Measurements from ENCODE around the gene CRCP. TPM values are rescaled to one million over a fixed set of nuclear protein-coding genes. Genes with fewer than 3 reads are reported as not detected.

Gene CRCP
- total and polyA plus RNA-seq, 2 of the 13 experiments (the other 11 are each of a cell fraction or from before 2014, with no cell fraction given), result 22.7 to 31.0 TPM

- TF ChIP-seq ZNF33A (CRISPR knock-in tag; IDR thresholded peaks at IDR 0.05; ENCODE audit: borderline replicate concordance) (no peak), TMF1 (CRISPR knock-in tag; IDR thresholded peaks at IDR 0.05; ENCODE audit: low read depth) (no peak), MZF1 (CRISPR knock-in tag; IDR thresholded peaks at IDR 0.05; ENCODE audit: borderline replicate concordance) (no peak), AKNA (CRISPR knock-in tag; IDR thresholded peaks at IDR 0.05; ENCODE audit: borderline replicate concordance) (no peak; the same call in 1 of the 2 replicates), HOXA3 (CRISPR knock-in tag; IDR thresholded peaks at IDR 0.05) (peak; percentile 76), POLR2A (IDR thresholded peaks at IDR 0.05; ENCODE audit: insufficient read depth in 1 of 2, low read depth in 2 of 2, low read length in 2 of 2) (peak; percentile 74 to 83), ZNF761 (CRISPR knock-in tag; conservative IDR thresholded peaks at IDR 0.05) (peak; percentile 69; the same call in 1 of the 2 replicates), ATF1 (CRISPR knock-in tag; IDR thresholded peaks at IDR 0.05) (no peak), CENPT (CRISPR knock-in tag; IDR thresholded peaks at IDR 0.05; ENCODE audit: low read depth) (0 out of 2 replicates have a peak, but pooled peaks have one; percentile 62), SALL1 (CRISPR knock-in tag; IDR thresholded peaks at IDR 0.05) (peak; percentile 73; the same call in 1 of the 2 replicates), RAD51 (IDR thresholded peaks at IDR 0.05; ENCODE audit: borderline replicate concordance) (no peak), HOXA9 (CRISPR knock-in tag; IDR thresholded peaks at IDR 0.05; ENCODE audit: borderline replicate concordance) (no peak; the same call in 1 of the 2 replicates), FIP1L1 (IDR thresholded peaks at IDR 0.05; ENCODE audit: borderline replicate concordance, insufficient read depth, low read depth, low read length) (no peak), MAZ (IDR thresholded peaks at IDR 0.05; ENCODE audit: borderline replicate concordance, low read depth, low read length) (no peak), MAZ (CRISPR knock-in tag; IDR thresholded peaks at IDR 0.05; ENCODE audit: low read depth) (peak; percentile 57; the same call in 1 of the 2 replicates), ZBTB7A (CRISPR knock-in tag; IDR thresholded peaks at IDR 0.05) (no peak; the same call in 1 of the 2 replicates), ZNF703 (CRISPR knock-in tag; IDR thresholded peaks at IDR 0.05; ENCODE audit: borderline replicate concordance) (0 out of 2 replicates have a peak, but pooled peaks have one; percentile 35)
- TF ChIP-seq, protein P1, sequence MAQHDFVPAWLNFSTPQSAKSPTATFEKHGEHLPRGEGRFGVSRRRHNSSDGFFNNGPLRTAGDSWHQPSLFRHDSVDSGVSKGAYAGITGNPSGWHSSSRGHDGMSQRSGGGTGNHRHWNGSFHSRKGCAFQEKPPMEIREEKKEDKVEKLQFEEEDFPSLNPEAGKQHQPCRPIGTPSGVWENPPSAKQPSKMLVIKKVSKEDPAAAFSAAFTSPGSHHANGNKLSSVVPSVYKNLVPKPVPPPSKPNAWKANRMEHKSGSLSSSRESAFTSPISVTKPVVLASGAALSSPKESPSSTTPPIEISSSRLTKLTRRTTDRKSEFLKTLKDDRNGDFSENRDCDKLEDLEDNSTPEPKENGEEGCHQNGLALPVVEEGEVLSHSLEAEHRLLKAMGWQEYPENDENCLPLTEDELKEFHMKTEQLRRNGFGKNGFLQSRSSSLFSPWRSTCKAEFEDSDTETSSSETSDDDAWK (CRISPR knock-in tag; IDR thresholded peaks at IDR 0.05), result no peak
- TF ChIP-seq, protein P2, sequence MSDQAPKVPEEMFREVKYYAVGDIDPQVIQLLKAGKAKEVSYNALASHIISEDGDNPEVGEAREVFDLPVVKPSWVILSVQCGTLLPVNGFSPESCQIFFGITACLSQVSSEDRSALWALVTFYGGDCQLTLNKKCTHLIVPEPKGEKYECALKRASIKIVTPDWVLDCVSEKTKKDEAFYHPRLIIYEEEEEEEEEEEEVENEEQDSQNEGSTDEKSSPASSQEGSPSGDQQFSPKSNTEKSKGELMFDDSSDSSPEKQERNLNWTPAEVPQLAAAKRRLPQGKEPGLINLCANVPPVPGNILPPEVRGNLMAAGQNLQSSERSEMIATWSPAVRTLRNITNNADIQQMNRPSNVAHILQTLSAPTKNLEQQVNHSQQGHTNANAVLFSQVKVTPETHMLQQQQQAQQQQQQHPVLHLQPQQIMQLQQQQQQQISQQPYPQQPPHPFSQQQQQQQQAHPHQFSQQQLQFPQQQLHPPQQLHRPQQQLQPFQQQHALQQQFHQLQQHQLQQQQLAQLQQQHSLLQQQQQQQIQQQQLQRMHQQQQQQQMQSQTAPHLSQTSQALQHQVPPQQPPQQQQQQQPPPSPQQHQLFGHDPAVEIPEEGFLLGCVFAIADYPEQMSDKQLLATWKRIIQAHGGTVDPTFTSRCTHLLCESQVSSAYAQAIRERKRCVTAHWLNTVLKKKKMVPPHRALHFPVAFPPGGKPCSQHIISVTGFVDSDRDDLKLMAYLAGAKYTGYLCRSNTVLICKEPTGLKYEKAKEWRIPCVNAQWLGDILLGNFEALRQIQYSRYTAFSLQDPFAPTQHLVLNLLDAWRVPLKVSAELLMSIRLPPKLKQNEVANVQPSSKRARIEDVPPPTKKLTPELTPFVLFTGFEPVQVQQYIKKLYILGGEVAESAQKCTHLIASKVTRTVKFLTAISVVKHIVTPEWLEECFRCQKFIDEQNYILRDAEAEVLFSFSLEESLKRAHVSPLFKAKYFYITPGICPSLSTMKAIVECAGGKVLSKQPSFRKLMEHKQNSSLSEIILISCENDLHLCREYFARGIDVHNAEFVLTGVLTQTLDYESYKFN (CRISPR knock-in tag; conservative IDR thresholded peaks at IDR 0.05), result peak; percentile 45
Measured at GRCh38 chr7:66114743-66115649, at the start of gene CRCP (continued).

Measured in HepG2 (cell line).